Measurements from ENCODE around the gene CCNB1IP1.
"Not testable (repeated sequence)": the region's sequence is repeated elsewhere in the genome, so short reads cannot be mapped to it uniquely, and the experiment has no call there.

Gene CCNB1IP1

DNA sequence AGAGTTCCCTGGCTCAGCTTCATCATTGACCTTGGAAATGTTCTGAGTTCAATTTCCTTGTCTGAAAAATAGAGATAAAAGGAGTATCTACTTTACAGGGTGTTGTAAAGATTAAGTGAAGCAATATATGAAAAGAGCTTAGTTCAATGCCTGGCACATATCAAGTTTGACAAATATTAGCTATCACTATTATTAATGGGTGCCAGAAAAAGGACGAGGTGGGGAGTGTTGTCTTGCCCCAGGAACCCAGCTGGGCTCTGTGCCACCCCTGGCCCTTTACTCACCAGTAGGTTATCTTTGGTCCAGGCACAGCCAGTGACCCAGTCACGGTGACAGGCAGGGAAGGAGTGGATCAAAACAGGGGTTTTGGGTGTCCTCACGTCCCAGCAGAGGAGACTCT lies 42.4 kb upstream of the CCNB1IP1 start (continued):
- TF ChIP-seq, protein P1, sequence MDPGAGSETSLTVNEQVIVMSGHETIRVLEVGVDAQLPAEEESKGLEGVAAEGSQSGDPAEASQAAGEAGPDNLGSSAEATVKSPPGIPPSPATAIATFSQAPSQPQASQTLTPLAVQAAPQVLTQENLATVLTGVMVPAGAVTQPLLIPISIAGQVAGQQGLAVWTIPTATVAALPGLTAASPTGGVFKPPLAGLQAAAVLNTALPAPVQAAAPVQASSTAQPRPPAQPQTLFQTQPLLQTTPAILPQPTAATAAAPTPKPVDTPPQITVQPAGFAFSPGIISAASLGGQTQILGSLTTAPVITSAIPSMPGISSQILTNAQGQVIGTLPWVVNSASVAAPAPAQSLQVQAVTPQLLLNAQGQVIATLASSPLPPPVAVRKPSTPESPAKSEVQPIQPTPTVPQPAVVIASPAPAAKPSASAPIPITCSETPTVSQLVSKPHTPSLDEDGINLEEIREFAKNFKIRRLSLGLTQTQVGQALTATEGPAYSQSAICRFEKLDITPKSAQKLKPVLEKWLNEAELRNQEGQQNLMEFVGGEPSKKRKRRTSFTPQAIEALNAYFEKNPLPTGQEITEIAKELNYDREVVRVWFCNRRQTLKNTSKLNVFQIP (CRISPR knock-in tag; IDR thresholded peaks at IDR 0.05; ENCODE audit: borderline replicate concordance, low read depth), result no peak

DNA sequence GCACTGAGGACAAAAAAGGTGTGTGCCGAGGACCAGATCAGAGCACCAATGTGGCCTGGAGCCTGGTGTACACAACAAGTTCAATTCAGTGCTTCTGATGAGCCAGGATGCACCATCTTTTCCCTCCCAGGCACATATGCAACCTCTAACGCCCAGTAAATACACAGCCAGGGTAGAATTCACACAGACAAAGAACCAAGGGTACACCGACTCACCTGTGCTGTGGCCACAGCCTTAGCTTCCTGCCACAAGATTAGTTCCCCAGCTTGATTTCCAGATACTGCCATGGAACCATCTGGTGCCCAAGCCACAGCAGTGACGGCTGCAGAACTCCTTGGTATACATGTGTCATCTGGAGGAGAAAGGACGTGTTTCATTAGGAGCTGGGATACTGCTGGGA lies 39.7 kb upstream of the CCNB1IP1 start:
- no peak for TF ChIP-seq ARNTL (CRISPR knock-in tag; IDR thresholded peaks at IDR 0.05; ENCODE audit: borderline replicate concordance, low read depth)
- TF ChIP-seq CSDC2 (CRISPR knock-in tag; IDR thresholded peaks at IDR 0.05), result no peak
- no peak for TF ChIP-seq SNAI2 (CRISPR knock-in tag; IDR thresholded peaks at IDR 0.05)
- no peak for TF ChIP-seq TCF4 (CRISPR knock-in tag; IDR thresholded peaks at IDR 0.05; ENCODE audit: borderline replicate concordance)
- TF ChIP-seq, protein P1 (CRISPR knock-in tag; IDR thresholded peaks at IDR 0.05; ENCODE audit: borderline replicate concordance, low read depth), result no peak
- no peak for TF ChIP-seq TOX (CRISPR knock-in tag; IDR thresholded peaks at IDR 0.05; ENCODE audit: borderline replicate concordance)
- no peak for TF ChIP-seq GLIS3 (CRISPR knock-in tag; IDR thresholded peaks at IDR 0.05)
- no peak for TF ChIP-seq ZNF8 (CRISPR knock-in tag; IDR thresholded peaks at IDR 0.05)
- no peak for TF ChIP-seq ZNF70 (CRISPR knock-in tag; IDR thresholded peaks at IDR 0.05)
- TF ChIP-seq BACH2 (CRISPR knock-in tag; IDR thresholded peaks at IDR 0.05; ENCODE audit: borderline replicate concordance), result no peak
- no peak for TF ChIP-seq ISL1 (CRISPR knock-in tag; IDR thresholded peaks at IDR 0.05)
- TF ChIP-seq PPARA (CRISPR knock-in tag; IDR thresholded peaks at IDR 0.05; ENCODE audit: borderline replicate concordance), result no peak
- no peak for TF ChIP-seq ZFP3 (CRISPR knock-in tag; IDR thresholded peaks at IDR 0.05)
- TF ChIP-seq OSR1 (CRISPR knock-in tag; IDR thresholded peaks at IDR 0.05), result no peak
- TF ChIP-seq ZFP30 (CRISPR knock-in tag; IDR thresholded peaks at IDR 0.05), result no peak
- TF ChIP-seq PATZ1 (CRISPR knock-in tag; IDR thresholded peaks at IDR 0.05; ENCODE audit: borderline replicate concordance), result no peak
- no peak for TF ChIP-seq CREB5 (CRISPR knock-in tag; IDR thresholded peaks at IDR 0.05; ENCODE audit: low read depth)
- no peak for ATAC-seq

DNA sequence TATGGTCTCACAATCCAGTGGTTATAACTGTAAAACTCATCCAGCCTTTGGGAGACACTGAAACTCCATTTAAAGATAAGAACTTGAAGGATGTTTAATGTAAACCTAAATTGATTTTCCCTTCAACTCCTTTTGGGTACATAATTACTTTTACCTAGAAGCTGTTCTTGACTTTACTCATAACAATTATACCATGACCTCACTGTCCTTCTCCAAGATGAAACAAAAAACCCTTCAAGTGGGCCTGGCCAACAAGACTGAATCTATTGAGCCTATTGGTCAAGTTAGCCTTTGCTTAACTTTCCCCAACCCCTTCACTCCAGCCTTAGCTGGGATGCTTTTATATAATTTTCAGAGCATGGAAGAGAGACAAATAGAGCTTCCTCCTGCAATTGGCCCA lies 32.8 kb upstream of the CCNB1IP1 start:
- TF ChIP-seq RARB (CRISPR knock-in tag; IDR thresholded peaks at IDR 0.05) (no peak), OSR1 (CRISPR knock-in tag; IDR thresholded peaks at IDR 0.05) (no peak), ZFP30 (CRISPR knock-in tag; IDR thresholded peaks at IDR 0.05) (no peak), ISL1 (CRISPR knock-in tag; IDR thresholded peaks at IDR 0.05) (no peak), ZNF70 (CRISPR knock-in tag; IDR thresholded peaks at IDR 0.05) (no peak), BACH2 (CRISPR knock-in tag; IDR thresholded peaks at IDR 0.05; ENCODE audit: borderline replicate concordance) (no peak), PATZ1 (CRISPR knock-in tag; IDR thresholded peaks at IDR 0.05; ENCODE audit: borderline replicate concordance) (no peak), GLIS3 (CRISPR knock-in tag; IDR thresholded peaks at IDR 0.05) (no peak), CSDC2 (CRISPR knock-in tag; IDR thresholded peaks at IDR 0.05) (no peak), ZFP3 (CRISPR knock-in tag; IDR thresholded peaks at IDR 0.05) (no peak), ZNF565 (CRISPR knock-in tag; conservative IDR thresholded peaks at IDR 0.05; ENCODE audit: low read depth) (no peak), TOX (CRISPR knock-in tag; IDR thresholded peaks at IDR 0.05; ENCODE audit: borderline replicate concordance) (no peak), ESRRG (CRISPR knock-in tag; IDR thresholded peaks at IDR 0.05) (no peak), PPARA (CRISPR knock-in tag; IDR thresholded peaks at IDR 0.05; ENCODE audit: borderline replicate concordance) (no peak), CSRNP3 (CRISPR knock-in tag; IDR thresholded peaks at IDR 0.05) (no peak), TCF4 (CRISPR knock-in tag; IDR thresholded peaks at IDR 0.05; ENCODE audit: borderline replicate concordance) (no peak), ZC3H10 (CRISPR knock-in tag; IDR thresholded peaks at IDR 0.05) (no peak), ARNTL (CRISPR knock-in tag; IDR thresholded peaks at IDR 0.05; ENCODE audit: borderline replicate concordance, low read depth) (no peak), ZNF8 (CRISPR knock-in tag; IDR thresholded peaks at IDR 0.05) (no peak)
- no peak for ATAC-seq

GRCh38 chr14:20358474-20358873 lies 25.4 kb upstream of the CCNB1IP1 start:
- not testable (repeated sequence) for ATAC-seq

All from SK-N-SH treated with all-trans-retinoic acid at 6 μM for 48 hours (cell line).